ENCODE results near the gene SOS1.

DNA sequence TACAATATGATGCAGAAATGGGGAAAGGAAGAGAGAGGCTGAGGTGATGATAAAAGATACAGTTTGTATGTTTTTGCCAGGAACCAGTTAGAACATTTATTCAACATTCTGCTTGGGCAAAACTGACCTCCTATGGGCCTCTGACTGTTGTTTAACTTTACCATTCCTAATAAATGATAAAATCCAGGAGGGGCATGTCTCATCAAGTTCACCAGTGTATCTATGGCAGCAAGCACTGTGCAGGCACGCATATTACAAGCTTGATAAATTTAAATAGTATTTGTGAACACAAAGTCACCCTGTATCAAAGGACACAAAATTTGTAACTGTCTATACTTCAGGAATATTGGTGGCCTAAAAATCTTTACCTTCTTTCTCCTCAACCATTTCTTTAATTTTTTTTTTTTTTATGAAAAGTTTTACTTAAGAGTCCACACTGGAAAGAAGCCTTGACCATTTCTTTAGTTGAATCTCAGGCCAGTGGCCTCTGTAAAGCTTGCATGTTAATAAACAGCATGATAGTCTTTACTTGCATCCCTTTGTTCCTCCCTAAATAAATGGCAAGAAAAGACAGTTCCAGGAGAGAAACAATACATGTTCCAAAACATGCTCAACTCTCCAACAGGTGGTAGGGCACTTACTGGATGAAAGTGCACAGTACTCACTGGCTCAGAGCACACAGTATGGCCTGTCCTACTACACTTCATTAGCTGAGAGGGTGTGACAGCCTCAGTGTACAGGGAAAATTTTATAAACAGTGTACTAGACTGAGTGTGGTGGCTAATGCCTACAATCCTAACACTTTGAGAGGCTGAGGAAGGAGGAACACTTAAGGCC is 52.3 kb downstream of the SOS1 start:
- TF ChIP-seq, protein P1, sequence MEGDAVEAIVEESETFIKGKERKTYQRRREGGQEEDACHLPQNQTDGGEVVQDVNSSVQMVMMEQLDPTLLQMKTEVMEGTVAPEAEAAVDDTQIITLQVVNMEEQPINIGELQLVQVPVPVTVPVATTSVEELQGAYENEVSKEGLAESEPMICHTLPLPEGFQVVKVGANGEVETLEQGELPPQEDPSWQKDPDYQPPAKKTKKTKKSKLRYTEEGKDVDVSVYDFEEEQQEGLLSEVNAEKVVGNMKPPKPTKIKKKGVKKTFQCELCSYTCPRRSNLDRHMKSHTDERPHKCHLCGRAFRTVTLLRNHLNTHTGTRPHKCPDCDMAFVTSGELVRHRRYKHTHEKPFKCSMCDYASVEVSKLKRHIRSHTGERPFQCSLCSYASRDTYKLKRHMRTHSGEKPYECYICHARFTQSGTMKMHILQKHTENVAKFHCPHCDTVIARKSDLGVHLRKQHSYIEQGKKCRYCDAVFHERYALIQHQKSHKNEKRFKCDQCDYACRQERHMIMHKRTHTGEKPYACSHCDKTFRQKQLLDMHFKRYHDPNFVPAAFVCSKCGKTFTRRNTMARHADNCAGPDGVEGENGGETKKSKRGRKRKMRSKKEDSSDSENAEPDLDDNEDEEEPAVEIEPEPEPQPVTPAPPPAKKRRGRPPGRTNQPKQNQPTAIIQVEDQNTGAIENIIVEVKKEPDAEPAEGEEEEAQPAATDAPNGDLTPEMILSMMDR (IDR thresholded peaks at IDR 0.05), result no peak
- TF ChIP-seq EP300 (IDR thresholded peaks at IDR 0.05), result no peak
- TF ChIP-seq POLR2A (IDR thresholded peaks at IDR 0.05), result no peak

All from ovary (tissue), 3 donors.